SU-DHL-6 (cell line): Measurements from ENCODE around the gene MPIG6B.

Experiments
- EZH2phosphoT487 ChIP-seq: fragments of 200-600 bp; sonication (generic), shearing (Covaris generic); conservative IDR thresholded peaks from 2 replicates; pipeline ENCODE4 v1.6.1; 2018; ENCODE audit warnings: mild to moderate bottlenecking, antibody characterized with exemption, low read length, moderate library complexity, mixed read lengths
- TF ChIP-seq, protein P1 (sequence below): fragments of 200-600 bp; sonication (generic); IDR thresholded peaks from one replicate; pipeline ENCODE4 v1.5.1; 2017; ENCODE audit warnings: antibody characterized with exemption, mild to moderate bottlenecking, low read length, moderate library complexity; ENCODE audit not compliant: insufficient read depth, poor library complexity, severe bottlenecking

DNA sequence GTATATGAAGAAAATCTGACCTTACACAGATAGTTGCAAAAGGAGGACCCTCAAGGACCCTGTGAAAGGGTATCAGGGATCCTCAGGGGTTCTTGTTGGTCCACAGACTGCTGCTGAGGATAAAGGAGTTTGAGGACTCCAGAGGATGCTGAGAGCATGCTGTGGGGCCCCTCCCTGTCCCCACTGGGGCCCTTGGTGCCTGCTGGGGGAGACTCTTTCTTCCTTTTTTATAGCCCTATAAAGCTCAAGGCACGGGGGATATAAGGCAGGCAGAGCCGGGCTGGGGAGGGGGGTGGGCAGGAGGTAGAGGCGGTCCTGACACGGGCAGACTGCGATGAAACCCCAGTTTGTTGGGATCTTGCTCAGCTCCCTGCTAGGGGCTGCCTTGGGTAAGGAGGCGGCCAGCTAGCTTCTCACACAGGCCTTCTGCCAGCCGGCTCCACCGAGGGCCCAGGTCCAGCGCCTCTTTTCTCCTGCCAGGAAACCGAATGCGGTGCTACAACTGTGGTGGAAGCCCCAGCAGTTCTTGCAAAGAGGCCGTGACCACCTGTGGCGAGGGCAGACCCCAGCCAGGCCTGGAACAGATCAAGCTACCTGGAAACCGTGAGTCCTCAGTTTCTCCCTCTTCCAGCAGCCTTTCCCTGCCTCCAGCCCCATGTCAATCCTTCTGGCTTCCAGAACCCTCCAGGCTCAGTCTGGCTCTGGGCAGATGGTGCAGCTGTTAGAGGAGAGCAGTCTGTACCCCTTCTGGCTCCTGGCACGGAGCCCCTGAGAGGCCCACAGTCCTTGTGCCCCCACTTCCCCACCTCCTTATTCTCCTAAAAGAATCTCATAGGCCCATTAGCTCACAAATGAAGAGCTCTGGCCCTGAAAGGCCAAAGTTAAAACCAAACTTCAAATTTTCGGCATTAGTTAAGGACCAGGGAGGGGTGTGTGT is 7.9 kb upstream of the MPIG6B start, which contains the start of gene LY6G6D:
- TF ChIP-seq, protein P1, sequence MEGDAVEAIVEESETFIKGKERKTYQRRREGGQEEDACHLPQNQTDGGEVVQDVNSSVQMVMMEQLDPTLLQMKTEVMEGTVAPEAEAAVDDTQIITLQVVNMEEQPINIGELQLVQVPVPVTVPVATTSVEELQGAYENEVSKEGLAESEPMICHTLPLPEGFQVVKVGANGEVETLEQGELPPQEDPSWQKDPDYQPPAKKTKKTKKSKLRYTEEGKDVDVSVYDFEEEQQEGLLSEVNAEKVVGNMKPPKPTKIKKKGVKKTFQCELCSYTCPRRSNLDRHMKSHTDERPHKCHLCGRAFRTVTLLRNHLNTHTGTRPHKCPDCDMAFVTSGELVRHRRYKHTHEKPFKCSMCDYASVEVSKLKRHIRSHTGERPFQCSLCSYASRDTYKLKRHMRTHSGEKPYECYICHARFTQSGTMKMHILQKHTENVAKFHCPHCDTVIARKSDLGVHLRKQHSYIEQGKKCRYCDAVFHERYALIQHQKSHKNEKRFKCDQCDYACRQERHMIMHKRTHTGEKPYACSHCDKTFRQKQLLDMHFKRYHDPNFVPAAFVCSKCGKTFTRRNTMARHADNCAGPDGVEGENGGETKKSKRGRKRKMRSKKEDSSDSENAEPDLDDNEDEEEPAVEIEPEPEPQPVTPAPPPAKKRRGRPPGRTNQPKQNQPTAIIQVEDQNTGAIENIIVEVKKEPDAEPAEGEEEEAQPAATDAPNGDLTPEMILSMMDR = no peak
- no peak for TF ChIP-seq EZH2phosphoT487
